HTERT RPE-1 (cell line): Measurements from ENCODE around the gene COX4I1.
"Not testable (repeated sequence)": the region's sequence is repeated elsewhere in the genome, so short reads cannot be mapped to it uniquely, and the experiment has no call there.

Experiments used
- in situ Hi-C: fragments of 300-500 bp; cut with MboI; formaldehyde crosslinking; loops from 4 replicates; pipeline ENCODE4 v1.14.3; 2020; ENCODE audit warnings: low sequenced_read_pairs

The COX4I1 gene

GRCh38 chr16:85798283-85798776 is 1.2 kb upstream of the COX4I1 start:
- in situ Hi-C loops, result no loop called here

- in situ Hi-C loops, result no loop called here
Measured at GRCh38 chr16:85798901-85799496, 496 bp upstream of the COX4I1 start.

GRCh38 chr16:85800321-85800669 is 800 bp downstream of the COX4I1 start:
- in situ Hi-C loops, result no loop called here

GRCh38 chr16:85803570-85803969 is 4.1 kb downstream of the COX4I1 start:
- in situ Hi-C loops, result no loop called here

DNA sequence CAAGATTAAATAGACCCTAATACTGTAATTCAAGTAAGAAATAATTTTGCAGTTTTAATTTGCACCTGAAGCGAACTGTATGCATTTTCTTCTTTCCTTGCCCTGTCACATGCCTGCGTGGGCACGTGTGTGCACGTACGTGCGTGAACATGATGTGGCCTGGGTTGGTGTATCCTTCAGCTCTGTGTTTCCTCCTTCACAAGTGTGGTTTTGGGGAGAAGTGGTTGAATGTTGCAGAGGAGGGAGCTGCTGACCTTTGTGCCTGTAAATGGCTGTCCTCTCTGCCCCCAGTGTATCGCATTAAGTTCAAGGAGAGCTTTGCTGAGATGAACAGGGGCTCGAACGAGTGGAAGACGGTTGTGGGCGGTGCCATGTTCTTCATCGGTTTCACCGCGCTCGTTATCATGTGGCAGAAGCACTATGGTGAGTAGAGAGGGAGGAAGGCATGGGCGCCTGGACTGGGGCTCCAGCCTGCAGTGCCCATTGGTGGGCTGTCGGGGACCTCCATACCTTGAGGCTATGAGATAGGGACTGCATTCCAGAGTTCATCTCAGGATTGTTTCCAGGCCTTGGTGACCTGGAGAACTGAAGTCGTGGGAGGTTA is 6.0 kb downstream of the COX4I1 start:
- in situ Hi-C loops, result no loop called here

GRCh38 chr16:85806539-85806938 is 7.0 kb downstream of the COX4I1 start:
- in situ Hi-C loops, result no loop called here

DNA sequence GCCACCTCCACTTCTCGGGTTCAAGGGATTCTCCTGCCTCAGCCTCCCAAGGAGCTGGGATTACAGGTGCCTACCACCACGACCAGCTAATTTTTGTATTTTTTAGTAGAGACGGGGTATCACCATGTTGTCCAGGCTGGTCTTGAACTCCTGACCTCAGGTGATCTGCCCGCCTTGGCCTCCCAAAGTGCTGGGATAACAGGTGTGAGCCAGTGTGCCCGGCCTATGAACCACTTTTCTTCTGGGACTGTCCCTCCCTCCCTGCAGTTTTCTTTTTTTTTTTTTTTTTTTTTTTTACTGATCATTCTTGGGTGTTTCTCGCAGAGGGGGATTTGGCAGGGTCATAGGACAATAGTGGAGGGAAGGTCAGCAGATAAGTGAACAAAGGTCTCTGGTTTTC is 7.8 kb downstream of the COX4I1 start:
- in situ Hi-C loops, result not testable (repeated sequence)

- in situ Hi-C loops, result not testable (repeated sequence)
Measured at GRCh38 chr16:85808104-85808503, 8.6 kb downstream of the COX4I1 start.

- in situ Hi-C loops, result no loop called here
Measured at GRCh38 chr16:85808926-85809325, 9.4 kb downstream of the COX4I1 start.

- in situ Hi-C loops, result no loop called here
Measured at GRCh38 chr16:85809645-85810044, 10.2 kb downstream of the COX4I1 start.

- in situ Hi-C loops, result no loop called here
Measured at GRCh38 chr16:85810097-85810741, 10.7 kb downstream of the COX4I1 start.

DNA sequence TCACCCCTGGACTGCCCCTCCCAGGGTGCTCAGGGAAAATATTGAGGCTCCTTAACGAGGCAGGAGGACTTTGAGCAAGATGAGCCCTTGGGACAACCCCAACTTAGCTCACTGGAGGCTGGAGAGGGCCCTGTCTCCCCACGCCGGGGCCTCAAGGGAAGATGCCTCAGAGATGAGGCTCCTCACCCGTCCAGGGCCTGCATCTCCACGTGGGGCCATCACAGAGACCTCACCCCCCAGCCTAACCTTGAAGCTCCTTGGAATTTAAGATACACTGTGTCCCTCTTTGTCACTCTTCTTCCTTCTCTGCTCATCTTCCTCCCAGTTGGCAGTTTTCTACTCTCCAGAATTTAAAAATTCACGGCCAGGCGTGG is 11.2 kb downstream of the COX4I1 start:
- in situ Hi-C loops, result no loop called here

DNA sequence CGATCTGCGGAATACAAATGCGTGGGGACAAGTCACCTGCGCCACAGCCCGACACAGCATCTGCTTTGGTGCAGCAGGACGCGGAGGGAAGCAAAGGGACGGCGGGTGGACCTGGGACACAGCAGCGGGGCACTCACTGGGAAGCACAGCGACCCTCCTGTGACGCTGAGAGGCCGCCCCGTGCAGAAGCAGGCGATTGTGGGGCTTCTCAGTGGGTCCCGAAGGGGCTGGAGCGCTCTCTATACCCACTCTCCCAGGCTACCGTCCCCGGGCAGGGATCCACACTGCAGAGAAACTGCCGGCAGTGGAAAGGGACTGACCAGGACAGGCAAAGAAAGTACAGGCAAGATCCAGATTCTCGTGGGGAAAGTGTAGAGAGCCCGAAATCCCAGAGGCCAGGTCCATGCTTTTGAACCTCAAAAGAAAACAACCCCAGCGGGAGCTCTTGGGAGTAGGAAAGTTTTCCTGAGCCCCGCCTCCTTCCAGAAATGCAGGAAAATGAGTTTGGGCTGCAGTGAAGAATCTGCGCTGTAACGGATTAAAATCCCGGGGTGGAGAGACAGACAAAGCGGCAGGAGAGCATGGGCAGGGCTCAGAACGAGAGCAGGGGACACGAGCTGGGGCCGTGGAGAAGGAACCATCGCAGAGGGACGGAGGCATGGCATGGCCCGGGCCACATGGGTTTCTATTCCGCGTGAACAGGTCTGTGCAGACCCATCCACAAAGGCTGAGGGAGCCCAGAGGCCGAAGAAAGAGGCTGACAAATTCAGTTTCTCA is 12.7 kb downstream of the COX4I1 start:
- in situ Hi-C loops, result no loop called here

DNA sequence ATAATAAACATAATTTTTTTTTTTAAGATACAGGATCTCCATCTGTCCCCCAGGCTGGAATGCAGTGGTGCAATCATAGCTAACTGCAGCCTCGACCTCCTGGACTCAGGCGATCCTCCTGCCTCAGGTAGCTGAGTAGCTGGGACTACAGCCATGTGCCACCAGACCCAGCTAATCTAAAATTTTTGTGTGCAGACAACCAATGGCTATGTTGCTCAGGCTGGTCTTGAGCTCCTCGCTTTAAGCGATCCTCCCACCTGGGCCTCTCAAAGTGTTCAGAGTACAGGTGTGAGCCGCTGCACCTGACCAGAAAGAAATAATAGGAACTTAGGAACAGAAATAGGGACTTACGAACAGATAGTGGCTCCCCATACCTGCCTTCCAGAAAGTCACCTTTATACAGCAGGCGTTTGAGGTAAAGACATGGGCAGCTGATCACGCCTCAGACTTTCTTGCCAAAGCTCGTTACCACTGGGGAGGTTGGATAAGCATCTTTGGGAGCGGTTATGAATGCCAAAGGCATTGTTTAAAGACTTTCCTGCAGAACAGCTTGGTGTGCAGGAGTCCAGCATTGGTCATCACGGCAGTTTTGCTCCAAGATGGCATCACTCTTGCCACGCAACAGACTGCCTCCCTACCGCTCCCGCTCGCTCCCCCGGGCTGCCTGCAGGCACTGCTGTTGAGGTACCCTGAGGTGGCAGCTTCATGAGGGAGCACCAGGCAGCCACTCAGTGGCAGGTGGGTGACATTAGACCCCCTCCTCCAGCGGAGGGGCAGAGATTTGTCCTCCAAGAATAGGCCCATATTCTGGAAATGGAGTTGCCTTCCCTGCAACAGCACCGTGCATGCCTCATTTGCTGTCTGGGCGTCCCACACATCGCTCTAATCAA is 13.6 kb downstream of the COX4I1 start:
- in situ Hi-C loops, result no loop called here

DNA sequence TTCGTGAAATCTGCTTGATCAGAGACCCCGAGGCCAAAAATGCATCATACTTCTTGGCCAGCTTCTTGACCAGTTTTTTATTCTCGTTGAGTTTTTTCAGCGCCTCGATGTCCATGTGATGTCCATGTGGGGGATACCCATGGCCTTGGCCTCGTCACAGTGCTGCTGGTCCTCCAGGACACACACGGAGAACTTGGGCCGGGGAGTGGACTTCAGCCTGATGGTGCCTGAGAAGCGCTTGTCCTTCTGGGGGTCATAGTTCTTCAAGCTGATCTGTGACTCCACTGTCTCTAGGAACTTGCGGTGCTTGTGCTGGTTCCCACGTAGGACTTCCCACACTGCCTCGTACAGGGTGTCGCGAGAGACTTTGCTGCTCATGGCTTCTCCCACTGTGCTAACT is 16.7 kb downstream of the COX4I1 start:
- in situ Hi-C loops, result no loop called here

- in situ Hi-C loops, result not testable (repeated sequence)
Measured at GRCh38 chr16:85817195-85817594, 17.7 kb downstream of the COX4I1 start.

GRCh38 chr16:85819245-85819644 is 19.8 kb downstream of the COX4I1 start:
- in situ Hi-C loops, result no loop called here

DNA sequence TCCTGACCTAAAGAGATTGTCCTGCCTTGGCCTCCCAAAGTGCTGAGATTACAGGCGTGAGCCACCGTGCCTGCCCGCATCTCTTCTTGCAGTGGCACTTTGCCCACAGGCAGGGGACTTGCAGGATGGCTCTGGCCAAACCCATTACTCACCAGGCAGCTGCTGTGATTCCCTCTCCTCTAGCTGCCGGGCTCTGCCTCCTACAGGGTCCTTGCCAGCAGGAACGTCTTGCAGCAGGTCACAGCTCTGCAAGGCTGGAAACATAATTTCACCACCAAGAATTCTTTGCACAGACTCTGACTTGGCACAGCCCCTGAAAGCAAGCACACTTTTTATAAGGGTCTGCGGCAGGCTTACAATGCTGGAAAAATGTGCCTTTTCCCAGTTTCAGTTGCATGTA is 20.3 kb downstream of the COX4I1 start:
- in situ Hi-C loops, result no loop called here

DNA sequence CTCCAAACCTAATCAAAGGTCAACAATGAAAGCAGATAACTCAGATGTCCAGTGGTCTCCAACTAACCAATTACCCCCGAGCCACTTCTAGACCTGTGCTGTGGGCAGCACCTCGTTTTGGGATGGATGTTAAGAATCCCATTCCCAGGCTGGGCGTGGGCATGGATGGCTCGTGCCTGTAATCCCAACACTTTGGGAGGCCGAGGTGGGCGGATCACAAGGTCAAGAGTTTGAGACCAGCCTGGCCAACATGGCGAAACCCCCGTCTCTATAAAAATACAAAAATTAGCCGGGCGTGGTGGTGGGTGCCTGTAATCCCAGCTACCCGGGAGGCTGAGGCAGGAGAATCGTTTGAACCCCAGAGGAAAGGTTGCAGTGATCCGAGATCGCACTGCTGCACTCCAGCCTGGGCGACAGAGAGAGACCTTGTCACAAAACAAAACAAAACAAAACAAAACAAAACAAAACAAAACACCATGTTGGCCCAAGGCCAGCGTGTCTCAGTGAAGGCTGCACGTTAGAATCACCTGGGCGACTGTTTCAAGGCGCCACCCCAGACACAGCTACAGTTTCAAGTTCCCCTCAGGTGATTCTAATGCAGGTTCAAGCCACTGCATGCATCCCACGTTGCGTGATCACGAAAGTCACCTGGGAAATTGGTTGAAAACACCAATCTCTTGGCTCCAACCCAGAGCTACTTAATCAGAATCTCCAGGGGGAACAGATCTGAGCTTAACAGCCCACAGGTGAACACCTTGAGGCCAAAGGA is 21.3 kb downstream of the COX4I1 start:
- in situ Hi-C loops, result no loop called here
